Stimulated activated CD8-positive, alpha-beta memory T cell treated with anti-CD3 and anti-CD28 coated beads, Interleukin-2, amount 100 ng/mL, for 1 hour (primary cell): ENCODE data around the gene ADGRL3.

Experiments
- DNase-seq, 2 donors: peaks; one replicate each; pipeline ENCODE4 v3.0.0-alpha.2; 2020; ENCODE audit warnings: low read depth in 2 of 2

The ADGRL3 gene

GRCh38 chr4:61426229-61426628, 226.1 kb downstream of the ADGRL3 start:
- no peak for DNase-seq

- no peak for DNase-seq
These were observed 227.1 kb downstream of the ADGRL3 start for GRCh38 chr4:61427099-61427817.

- no peak for DNase-seq
These were observed 227.8 kb downstream of the ADGRL3 start for GRCh38 chr4:61427818-61428495.

GRCh38 chr4:61428950-61429349, 228.8 kb downstream of the ADGRL3 start:
- no peak for DNase-seq

- no peak for DNase-seq
These were observed 231.0 kb downstream of the ADGRL3 start for GRCh38 chr4:61431131-61431530.

- DNase-seq = no peak
These were observed 237.8 kb downstream of the ADGRL3 start for GRCh38 chr4:61437923-61438322.

- DNase-seq = no peak
These were observed 240.2 kb downstream of the ADGRL3 start for GRCh38 chr4:61440321-61440720.

GRCh38 chr4:61442936-61443335, 242.8 kb downstream of the ADGRL3 start:
- no peak for DNase-seq

- DNase-seq = no peak
These were observed 243.8 kb downstream of the ADGRL3 start for GRCh38 chr4:61443813-61444510.

- no peak for DNase-seq
These were observed 245.4 kb downstream of the ADGRL3 start for GRCh38 chr4:61445374-61446063.

GRCh38 chr4:61446941-61447340, 246.8 kb downstream of the ADGRL3 start:
- no peak for DNase-seq

GRCh38 chr4:61447918-61448317, 247.8 kb downstream of the ADGRL3 start:
- no peak for DNase-seq

- no peak for DNase-seq
These were observed 251.8 kb downstream of the ADGRL3 start for GRCh38 chr4:61451935-61452334.

GRCh38 chr4:61461956-61462355, 261.8 kb downstream of the ADGRL3 start:
- DNase-seq = no peak

- DNase-seq = no peak
These were observed 262.6 kb downstream of the ADGRL3 start for GRCh38 chr4:61462451-61463326.

- no peak for DNase-seq
These were observed 268.0 kb downstream of the ADGRL3 start for GRCh38 chr4:61468024-61468720.

- DNase-seq = no peak
These were observed 273.2 kb downstream of the ADGRL3 start for GRCh38 chr4:61473306-61473705.

- DNase-seq = no peak
These were observed 278.2 kb downstream of the ADGRL3 start for GRCh38 chr4:61478340-61478739.

- no peak for DNase-seq
These were observed 284.9 kb downstream of the ADGRL3 start for GRCh38 chr4:61485056-61485455.

- no peak for DNase-seq
These were observed 289.8 kb downstream of the ADGRL3 start for GRCh38 chr4:61489927-61490326.

GRCh38 chr4:61493041-61493440, 292.9 kb downstream of the ADGRL3 start:
- no peak for DNase-seq
